GM18519 (cell line): ENCODE data around the gene PRRT1.

Experiments used
- ATAC-seq: cut with Tn5 transposase; IDR thresholded peaks from one replicate; pipeline ENCODE4 v1.9.1; 2021; ENCODE audit warnings: mild to moderate bottlenecking, moderate library complexity; ENCODE audit not compliant: unreplicated experiment, low FRiP score

PRRT1 gene

DNA sequence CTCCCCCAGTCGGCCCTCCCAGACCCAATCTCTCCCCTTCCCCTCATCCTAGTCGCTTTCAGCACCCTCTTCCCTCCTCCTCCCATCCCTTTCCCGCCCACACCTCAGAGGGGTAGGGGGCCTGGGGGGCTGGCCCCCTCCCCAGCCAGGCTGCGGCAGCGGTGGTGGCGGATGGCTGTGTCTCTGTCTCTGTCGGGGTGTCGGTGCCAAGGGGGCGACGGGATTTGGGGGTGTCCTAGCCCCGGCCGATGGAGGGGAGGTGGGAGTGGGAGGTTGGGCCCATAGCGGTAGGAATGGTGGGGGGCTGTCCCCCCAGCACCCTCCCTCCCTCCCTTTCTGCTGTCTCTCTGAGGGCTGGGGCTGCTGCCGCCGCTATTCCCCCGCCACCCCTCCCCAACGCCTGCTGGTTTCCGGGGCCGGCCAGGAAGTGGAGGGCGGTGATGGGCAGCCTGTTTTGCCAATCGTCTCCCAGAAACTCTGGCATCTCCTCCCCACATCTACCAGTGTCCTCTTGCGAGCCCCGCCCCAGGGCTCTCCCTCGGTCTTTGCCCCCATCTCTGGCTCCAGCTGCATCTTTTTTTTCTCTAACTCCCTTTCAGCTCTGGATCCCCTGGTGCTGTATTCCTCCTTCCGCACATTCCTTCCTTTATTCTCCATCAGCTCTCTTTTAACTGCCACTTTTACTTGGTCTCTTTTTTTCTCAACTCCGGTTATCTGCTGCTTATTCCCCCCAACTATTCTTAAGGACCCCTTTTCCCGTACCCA is 24.2 kb upstream of the PRRT1 start, which contains the start of gene AGPAT1:
Gene AGPAT1 (minus strand): TSS at position 374 of the 765 bp plus-strand sequence. CDS start 4,588 bp downstream, outside the sequence.
- ATAC-seq, result no peak

GRCh38 chr6:32175322-32175710 is 23.6 kb upstream of the PRRT1 start:
- ATAC-seq, result no peak

DNA sequence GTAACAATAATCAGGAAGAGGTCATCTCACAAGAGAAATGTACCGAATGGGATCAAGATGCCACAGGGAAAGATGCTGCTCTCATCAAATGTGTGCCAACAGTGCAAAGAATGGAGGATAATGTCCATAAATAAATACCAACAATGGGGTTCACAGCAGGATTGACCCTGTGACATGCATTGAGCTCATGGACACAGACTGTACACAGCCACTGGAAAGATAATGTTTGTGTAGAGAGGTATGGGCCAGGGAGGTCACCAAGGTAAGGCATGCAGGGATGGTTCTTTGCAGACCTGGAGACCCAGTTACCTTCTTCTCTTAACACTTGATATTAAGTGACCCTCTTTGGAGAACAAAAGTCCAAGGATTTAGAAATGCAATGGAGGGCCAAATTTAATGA is 22.7 kb upstream of the PRRT1 start:
- ATAC-seq, result no peak

DNA sequence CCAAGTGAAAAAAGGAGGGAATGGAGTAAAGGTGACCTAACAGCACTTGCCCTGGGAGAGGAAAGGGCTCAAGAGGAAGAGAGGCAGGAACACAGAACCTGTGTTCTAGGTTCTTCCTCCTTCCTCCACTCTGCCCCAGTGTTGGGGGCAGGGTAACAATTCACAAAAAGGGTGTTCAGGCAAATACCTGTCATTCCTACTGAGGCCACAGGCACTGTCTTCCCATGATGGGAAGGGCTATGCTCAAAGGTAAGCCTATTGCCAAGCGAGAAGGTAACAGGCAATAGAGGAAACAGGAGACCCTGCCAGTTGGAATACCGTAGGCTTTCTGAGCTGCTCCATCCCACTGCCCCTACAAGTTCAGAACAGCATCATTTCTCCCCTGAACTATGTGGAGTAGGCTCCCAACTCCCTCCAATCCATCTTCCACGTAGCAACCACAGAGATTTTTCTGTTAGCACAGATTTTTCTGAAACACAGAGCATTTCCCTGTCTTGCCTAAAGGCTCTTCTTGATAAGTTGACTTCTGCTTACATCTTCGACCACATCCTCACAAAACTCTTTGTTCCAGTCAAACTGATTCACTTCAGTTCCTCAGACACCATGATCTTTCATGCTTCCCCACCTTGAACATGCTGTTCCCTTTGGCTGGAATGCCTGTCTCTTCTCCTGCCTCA is 21.4 kb upstream of the PRRT1 start:
- ATAC-seq, result no peak

DNA sequence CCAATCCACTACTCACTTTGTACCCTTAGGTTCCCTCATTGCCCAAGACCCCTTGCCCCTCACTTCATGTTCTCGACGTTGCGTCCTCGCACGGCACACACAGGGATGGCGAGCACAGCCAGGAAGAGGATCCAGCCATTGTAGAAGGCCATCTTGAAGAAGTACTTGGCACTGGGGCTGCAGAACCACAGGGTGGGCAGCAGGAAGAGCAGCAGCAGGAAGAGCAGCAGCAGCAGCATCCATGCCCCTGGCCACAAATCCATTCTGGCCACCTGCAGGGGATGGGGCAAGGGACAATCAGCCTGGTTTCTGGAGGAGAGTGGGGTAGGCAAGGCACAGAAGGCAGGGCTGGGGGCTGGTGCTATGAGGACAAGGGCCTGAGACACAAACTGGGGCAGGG is 19.5 kb upstream of the PRRT1 start:
- no peak for ATAC-seq

DNA sequence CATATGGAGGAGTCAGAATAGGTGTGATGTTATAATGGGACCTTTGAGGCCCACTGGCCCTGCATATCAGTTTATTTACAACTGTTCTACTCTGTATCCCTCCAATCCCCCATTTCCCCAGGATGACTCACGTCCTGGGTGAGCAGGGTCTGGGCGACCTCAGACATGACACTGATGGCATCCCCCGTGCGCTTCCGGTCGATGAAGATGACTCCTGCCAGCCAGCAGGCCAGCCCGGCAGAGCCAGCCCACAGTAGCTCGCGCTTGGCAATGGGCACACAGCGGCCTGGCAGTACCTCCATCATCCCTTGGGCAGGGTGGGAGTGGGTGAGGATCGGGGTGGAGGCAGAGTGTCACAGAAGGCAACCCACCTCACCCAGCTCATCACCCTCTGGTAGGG is 18.6 kb upstream of the PRRT1 start:
- ATAC-seq, result no peak

DNA sequence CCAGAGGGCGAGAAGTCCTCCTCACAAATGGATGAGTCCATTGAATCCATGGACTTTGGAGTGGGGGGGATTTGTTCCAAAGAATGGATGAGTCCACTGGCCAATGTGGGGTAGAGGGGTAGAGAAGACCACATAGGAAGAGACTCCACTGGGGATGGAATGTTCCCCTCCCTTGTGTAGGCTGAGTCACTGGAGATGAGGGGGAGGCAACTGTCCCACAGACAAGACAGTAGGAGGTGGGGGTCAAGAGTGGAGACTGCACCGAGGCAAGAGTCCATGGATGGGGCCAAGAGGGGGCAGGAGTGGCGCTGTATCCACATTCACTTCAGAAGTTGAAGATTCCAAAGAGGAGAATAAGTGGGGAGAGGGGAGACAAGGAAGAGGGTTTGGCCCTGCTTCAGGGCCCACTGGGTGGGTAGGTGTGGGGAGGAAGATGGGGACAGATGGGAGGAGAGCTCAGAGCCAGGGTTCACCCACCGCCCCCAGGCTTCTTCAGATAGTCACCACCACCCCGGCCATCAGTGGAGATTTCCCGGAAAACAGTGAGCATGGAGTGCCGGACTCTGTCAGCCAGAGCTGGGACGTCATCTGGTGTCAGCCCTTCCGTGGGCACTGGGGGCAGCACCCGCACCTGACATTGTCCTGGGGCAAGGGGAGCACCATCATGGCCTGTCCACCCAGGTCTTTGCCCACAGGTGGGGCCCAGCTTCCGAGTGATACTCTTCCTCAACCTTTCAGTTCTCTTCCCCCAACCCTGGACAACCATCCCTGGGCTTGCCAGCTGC is 17.3 kb upstream of the PRRT1 start:
- ATAC-seq, result no peak

DNA sequence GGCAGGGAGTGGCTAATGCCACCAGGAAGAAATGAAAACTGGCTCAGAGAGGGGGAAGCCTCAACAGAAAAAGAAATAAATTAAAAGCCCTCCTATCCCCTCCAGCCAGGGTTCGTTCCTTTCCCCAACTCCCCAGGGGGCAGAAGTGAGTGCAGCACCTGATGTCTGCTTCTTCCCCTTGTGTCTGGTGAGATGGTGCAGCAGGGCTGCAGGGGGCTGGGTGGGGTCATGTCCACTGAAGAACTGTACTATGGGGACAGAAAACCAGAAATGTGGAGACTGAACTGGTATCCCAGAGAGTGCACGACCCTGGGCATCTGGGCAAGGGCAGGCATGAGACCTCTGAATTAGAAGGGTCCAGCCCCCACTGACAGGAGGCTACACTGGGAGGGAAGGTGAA is 16.6 kb upstream of the PRRT1 start:
- ATAC-seq, result no peak

DNA sequence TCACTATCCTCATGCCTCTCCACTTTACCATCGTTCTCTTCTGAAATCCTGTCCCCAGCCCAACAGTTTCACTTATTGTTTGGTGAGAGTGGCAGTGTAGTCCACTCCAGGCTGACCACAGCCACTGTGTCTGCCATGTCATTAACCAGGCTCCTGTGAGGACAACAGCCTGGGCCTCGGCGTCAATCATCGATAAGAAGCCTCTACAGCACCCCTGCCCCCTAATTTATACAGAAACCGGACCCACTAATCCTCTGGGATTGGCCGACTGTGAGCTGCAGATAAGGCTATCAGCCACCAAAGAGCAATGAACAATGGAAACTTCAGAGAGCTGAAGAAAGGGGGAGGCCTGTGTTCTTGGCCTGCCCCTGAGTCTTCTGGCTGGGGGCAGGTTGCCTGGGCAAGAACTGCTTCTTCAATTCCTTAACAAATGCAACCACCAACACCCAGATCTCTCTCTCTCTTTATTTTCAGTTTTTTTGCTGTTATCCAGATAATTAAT is 16.1 kb upstream of the PRRT1 start:
- ATAC-seq, result no peak

- ATAC-seq, result no peak
Observed at GRCh38 chr6:32167154-32167760, 15.5 kb upstream of the PRRT1 start.

- ATAC-seq, result no peak
Observed at GRCh38 chr6:32166411-32167061, 14.8 kb upstream of the PRRT1 start.

DNA sequence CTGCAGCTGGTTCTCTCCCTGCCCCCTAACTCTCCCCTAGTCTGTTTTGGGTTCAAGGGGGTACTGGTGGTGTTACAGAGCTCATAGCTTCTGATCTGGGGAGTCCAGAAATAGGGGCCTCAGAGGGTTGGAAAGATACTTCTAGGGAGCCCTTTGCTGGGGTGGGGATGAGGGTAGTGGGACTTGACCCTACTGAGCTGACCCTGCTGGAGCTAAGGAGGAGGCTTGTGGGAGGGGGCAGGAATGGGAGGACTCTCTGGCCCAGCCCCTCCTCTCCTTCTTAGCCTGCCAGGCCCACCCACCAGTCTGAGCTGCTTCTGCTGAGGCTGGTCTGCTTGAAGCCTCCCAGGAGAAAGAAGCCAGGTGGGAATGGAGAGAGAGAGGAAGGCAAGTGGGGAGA is 12.6 kb upstream of the PRRT1 start, which contains the start of gene EGFL8:
Gene EGFL8 (plus strand): TSS at position 301 of the 400 bp plus-strand sequence. CDS start 1,571 bp downstream, outside the sequence.
- ATAC-seq, result no peak

DNA sequence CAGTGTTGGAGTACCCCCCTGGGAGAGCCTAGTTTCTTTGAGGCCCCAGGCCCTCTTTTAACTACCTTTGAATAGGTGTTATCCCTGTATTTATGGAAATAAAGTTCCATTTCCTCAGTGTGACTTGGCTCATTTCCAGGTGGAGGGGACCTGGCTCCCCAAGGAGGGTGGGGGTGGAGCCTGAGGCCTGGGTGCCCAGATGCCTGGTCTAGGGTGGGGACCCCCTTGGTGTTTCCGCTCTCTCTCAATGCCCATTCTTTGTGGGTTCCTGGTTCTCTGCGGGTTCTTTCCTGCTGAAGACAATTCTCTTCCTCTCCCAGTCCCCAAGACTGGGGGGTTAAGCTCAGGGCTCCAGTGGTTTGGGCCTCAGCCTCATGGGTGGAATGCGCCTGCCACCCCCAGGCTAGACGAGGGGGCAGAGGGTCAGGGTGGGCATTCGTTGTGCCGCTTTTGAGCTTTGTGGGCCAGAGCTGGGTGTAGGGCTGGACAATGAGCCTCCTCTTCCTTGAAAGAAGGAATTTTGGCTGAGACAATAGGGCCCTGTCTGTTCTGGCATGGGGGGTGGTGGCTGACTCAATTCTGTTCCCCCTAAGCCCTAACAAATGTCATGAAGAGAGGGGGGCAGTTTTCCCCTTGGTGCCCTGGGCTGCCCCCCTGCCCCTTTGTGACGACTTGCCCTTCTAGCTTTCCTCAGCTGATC is 12.0 kb upstream of the PRRT1 start:
- ATAC-seq, result no peak

DNA sequence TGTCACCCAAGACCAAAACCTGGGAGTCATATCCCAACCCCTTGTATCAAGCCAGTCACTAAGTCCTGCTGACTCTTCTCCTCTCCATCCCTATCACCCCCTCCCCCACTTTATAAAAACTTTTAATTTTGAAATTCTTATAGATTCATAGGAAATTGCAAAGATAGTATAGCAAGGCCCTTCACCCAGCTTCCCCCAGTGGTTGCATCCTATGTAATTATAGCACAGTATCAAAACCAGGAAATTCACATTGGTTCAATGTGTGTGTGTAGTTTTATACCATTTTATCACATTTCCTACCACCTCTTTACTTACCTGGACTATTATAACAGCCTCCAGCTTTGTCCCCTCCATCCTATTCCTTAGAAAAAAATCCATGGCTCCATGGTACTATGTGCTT is 6.3 kb upstream of the PRRT1 start:
- no peak for ATAC-seq

GRCh38 chr6:32156891-32157290 is 5.2 kb upstream of the PRRT1 start:
- ATAC-seq, result no peak

- no peak for ATAC-seq
Observed at GRCh38 chr6:32154514-32155161, 2.9 kb upstream of the PRRT1 start.

DNA sequence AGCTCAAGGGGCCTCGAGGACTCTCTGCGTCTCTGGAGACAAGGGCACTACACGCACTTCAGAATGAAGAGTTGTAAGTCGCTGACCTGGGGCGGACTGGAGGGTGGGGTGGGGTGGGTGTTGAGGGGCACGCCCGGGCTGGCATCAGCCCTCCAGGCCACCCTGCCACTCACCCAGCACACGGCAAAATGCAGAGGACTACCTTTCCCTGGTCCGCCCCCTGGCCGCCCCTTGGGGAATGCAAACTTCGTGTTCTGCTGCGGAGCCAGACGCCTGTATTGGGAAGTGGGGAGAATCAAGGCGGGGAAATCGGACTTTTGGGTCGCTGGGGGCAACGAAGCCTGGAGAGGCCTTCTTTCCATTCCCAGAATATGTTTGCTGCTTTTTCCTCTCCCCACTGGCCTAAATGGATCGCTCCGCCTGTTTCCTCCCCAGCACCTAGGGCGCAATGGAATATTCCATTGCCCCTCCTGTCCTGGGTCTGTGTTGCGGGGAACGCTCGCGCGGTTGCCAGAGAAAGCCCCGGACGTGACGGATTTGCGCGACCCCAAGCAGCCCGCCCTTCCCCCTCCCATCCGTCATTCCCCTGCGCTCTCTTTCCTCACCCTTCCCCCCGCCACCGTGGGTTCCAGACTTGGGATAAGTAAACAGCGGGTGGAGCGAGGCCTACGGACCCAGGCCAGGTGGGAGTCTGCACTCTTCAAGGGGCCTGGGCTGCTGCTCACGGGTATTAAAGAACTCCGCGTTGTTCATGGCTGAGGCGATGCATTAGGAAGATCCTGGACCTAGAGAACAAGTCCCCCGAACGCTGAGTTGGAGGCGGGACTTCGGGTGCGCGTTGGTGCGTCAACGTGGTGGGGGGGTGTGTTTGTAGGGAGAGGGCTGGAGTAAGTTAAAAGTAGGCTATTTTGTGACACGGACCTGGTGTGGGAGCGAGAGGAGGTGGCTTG is 2.1 kb upstream of the PRRT1 start, which contains the start of gene PPT2:
Gene PPT2 (plus strand): TSS at position 578 of the 950 bp plus-strand sequence. CDS start 454 bp downstream, outside the sequence.
- no peak for ATAC-seq
